Measurements from ENCODE around the gene CUL2. TPM values are rescaled to one million over a fixed set of nuclear protein-coding genes. Genes with fewer than 3 reads are reported as not detected.

The CUL2 gene
- total RNA-seq, 4 donors from 2014 or later: 23.2 to 32.0 (median 24.5) TPM

- no peak for TF ChIP-seq CTCF (IDR thresholded peaks at IDR 0.05; ENCODE audit: low read depth)
Observed at GRCh38 chr10:34962866-34963265, 127.3 kb downstream of the CUL2 start.

GRCh38 chr10:34960983-34961382 lies 129.2 kb downstream of the CUL2 start:
- TF ChIP-seq CTCF (IDR thresholded peaks at IDR 0.05; ENCODE audit: low read depth): no peak

- no peak for TF ChIP-seq CTCF (IDR thresholded peaks at IDR 0.05; ENCODE audit: low read depth)
Observed at GRCh38 chr10:34959786-34960185, 130.4 kb downstream of the CUL2 start.

- no peak for TF ChIP-seq CTCF (IDR thresholded peaks at IDR 0.05; ENCODE audit: low read depth)
Observed at GRCh38 chr10:34959321-34959720, 130.8 kb downstream of the CUL2 start.

Small RNAs within 50 kb of the gene (small RNA-seq; reads per million reads assigned to genes)
- not detected for gene MIR3611
- gene RNU7-77P: not detected

Other genes with a start within 250 kb of the CUL2 start
- gene CREM, start 36.5 kb upstream of the CUL2 start, total RNA-seq: 10 to 100 TPM; 29.8 to 90.8 (median 43.0) TPM
- 10 to 100 TPM; 39.2 to 47.8 (median 40.9) TPM for gene CCNY, start 246.2 kb upstream of the CUL2 start, total RNA-seq

Data from subcutaneous adipose tissue (tissue), 4 donors.